Measurements from ENCODE around the gene TRAPPC2L.

- TF ChIP-seq CTCF (conservative IDR thresholded peaks at IDR 0.05) = no peak
- TF ChIP-seq EZH2 (IDR thresholded peaks at IDR 0.05; ENCODE audit: low read depth) = no peak
Observed at GRCh38 chr16:88899901-88900661, 43.2 kb downstream of the TRAPPC2L start.
